GM19452 (cell line): ENCODE measurements around the gene MMEL1.

Source experiments
- ATAC-seq: cut with Tn5 transposase; IDR thresholded peaks from one replicate; pipeline ENCODE4 v1.9.1; 2021; ENCODE audit not compliant: unreplicated experiment

Gene MMEL1

GRCh38 chr1:2606881-2607621, 25.8 kb downstream of the MMEL1 start:
- ATAC-seq = no peak

DNA sequence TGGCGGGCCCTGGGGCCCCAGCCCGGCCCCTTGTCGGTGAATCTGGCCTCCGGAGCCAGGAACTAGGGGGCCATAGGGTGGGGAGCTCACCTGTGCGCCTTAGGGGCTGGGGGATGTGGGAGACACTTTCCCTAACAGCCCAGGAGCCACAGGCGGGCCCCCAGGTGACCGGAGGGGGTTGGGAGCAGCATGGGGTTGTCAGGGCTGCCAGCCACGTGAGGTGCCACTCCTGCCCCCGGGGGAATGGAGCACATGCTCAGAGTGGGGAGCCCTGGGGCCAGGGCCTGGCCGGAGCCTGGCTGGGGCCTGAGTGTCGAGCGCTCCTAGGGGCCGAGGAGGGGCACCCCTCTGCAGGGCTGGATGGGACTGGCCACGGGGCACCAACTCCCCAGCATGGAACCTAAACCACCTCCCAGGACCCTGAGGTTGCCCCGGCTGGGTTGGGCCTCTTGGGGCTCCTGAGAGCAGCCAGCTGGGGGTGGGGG, 26.4 kb downstream of the MMEL1 start:
- no peak for ATAC-seq

- no peak for ATAC-seq
Measured at GRCh38 chr1:2605509-2606395, 27.1 kb downstream of the MMEL1 start.

GRCh38 chr1:2604844-2605508, 27.8 kb downstream of the MMEL1 start:
- ATAC-seq = no peak

DNA sequence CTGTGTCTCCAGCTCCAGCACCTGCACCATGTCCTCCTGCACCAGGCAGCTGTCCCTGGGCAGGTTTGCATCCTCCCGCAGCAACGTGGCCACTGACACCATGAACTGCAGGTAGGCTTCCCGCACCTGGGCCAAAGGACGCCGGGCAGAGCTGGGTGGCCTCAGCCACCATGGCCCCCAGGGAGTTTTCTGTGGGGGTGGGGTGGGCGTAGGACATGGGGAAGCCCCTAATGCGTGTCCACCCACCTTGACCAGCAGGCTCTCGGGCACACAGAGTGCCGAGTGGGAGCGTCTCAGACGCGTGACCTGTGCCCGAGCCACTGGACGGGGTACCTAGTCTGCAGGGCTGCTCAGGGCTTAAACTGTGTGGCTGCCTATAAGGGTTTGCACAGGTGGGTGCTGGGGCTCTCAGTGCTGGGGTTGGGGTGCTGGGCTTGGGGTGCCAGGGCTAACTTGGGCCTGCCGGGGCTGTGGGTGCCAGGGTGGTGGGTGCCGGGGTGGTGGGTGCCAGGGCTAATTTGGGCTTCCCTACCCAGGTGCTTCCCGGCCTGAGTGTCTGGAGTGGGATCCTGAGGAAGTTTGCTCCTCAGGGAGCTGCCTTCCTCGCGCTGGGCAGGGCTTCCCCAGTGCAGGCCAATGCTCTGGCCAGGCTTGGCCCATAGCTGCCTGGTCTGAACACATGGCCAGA, 28.5 kb downstream of the MMEL1 start:
- no peak for ATAC-seq

- ATAC-seq = no peak
Measured at GRCh38 chr1:2603521-2604155, 29.2 kb downstream of the MMEL1 start.

DNA sequence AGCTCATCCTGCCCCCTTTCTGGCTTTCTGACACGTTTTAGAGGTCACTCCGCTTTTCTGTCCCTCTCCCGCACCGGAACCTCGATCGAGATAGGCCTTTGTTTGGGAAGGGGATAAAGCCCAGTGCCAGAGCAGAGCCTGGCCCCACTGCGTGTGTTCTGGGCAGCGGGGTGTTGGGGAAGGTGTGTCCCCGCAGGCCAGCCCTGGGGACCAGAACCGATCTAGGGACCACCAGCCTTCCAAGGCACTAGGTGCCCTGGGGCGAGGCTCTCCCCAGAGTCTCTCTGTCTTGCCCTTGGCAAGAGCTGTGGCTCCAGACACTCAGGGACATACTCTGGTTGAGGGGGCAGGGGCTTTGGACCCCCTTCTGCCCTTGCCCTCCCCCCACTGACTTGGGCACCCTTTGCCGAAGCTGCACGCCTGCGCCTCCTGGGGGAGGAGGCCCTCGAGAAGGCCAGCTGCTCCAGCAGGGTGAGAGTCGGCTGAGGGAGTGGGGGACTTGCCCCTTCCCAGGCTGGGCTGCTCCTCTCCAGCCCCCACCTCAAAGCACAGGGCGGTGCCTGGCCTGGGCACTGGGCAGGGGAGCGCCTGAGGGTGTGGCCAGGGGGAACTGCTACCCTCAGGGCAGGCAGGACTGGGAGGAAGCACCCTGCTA, 29.8 kb downstream of the MMEL1 start:
- no peak for ATAC-seq

- no peak for ATAC-seq
Measured at GRCh38 chr1:2602311-2602835, 30.4 kb downstream of the MMEL1 start.

DNA sequence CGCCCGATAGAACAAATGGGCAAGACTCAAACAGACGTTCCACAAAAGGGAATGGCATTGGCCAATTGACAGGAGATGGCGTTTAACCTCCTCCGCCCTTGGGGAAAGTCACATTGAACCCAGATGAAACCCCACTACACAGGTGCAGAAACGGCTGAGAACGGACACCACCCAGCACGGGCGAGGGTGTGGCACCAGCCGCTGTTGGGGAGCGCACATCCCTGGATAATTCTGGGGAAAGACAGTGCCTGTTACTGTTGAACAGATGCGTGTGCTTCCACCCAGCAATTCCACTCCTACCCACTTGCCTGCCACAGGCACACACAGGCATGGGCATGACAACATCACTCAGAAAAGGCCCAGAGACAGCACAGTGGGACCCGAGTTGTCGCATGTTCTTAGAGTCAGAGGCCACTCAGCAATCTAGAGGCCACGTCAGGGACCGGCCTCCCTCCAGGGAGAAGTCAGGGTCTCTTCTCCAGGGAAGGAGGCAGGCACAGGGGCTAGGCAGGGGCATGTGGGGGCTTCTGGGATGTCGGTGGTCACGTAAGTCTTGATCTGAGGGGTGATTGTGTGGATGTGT, 31.0 kb downstream of the MMEL1 start:
- no peak for ATAC-seq

- ATAC-seq = no peak
Measured at GRCh38 chr1:2598329-2598931, 34.4 kb downstream of the MMEL1 start.

- ATAC-seq = no peak
Measured at GRCh38 chr1:2597441-2598328, 35.1 kb downstream of the MMEL1 start.

DNA sequence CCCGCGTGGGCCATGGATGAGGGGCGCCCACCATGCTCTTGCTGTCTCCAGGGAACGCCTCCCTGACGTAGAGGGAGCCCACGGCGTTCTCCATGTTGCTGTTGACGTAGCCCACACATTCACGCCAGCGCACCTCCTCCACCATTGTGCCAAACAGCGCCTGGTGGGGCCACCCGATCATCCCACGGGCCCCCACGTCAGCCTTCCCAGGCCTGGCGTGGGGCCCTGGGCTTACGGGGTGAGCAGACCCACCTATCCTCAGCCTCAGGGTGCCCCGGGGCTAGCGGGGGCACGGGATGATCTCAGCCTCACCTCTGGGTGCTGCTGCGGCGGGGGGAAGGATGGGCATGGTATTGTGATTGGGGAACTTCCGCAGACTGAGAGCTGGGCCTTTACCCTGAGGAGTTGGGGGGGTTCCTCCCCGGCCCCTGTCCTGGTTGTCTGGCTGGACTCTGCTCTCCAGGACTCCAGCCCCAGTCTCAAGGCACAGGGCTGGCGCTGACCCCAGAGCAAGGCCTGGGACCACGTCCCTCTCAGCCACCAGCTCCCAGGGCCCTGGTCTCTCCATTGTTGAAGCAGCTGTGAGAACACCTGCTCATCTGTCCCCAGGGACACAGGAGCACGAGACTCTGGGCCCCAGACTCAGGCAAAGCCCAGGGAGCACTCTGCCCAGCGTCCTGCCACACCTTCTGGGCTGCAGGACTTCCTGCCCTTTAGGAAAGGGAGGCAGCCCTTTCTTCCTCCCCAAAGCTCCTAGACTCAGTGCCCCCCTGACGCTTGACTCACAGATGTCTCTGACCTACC, 36.1 kb downstream of the MMEL1 start:
- no peak for ATAC-seq

GRCh38 chr1:2595812-2596529, 36.8 kb downstream of the MMEL1 start:
- no peak for ATAC-seq

DNA sequence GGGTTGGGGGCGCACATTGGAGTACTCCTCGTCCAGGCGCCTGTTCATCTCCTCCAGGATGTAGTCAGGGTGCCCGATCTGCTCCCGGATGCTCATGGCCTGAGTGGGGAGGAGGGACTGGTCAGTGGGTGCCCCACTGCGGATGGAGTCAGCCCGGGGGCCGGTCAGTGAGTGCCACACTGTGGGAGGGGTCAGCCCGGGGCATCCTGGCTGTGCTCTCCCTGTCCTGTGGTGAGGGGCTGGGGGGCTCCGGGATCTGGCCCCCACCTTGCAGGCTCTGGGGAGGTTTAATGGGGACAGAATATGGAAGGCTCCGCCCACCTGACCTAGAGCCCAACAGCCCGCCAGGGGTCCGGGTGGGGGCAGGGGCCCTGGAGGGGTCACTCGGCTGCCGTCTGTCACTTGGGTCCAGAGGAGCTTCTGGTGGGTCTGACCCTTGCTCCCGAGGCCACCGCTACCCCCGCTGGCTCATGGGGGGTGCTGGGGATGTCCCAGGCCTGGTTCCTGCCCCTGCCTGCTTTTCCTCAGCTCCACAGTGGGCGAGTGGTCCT, 37.5 kb downstream of the MMEL1 start:
- no peak for ATAC-seq

DNA sequence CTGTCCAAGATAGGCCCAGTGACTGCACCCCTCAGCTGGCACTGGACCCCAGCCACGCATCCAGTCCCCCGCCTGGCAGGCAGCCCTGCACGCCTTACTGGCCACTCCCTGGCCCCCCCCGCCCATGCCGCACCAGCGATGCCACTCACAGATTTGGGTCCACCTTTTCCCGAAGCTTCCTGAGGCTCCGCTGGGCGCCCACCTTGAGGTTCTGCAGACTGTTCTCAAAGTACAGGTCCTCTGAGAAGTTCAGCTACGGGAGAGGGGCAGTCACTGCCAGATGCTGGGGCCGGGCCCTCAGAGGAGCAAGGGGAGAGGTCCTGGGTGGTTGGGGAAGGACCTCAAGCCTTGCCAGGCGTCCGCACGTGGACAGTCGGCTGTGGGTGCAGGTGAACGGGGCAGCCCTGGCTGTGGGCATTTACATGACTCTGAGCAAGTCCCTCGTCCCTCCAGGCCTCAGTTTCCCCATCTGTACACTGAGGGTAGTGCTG, 38.1 kb downstream of the MMEL1 start:
- no peak for ATAC-seq

- no peak for ATAC-seq
Measured at GRCh38 chr1:2594001-2594640, 38.7 kb downstream of the MMEL1 start.
